GM12878 (cell line): ENCODE data around the gene SLC37A1. TPM values are rescaled to one million over a fixed set of nuclear protein-coding genes. Genes with fewer than 3 reads are reported as not detected.
A peak's percentile ranks its signal among the peaks of the same experiment; 100 is the strongest.

Experiments
- ASH2L ChIP-seq: fragments of 300-600, 200-600 bp; sonication (generic); IDR thresholded peaks from 2 replicates; pipeline ENCODE4 v1.6.1; 2017; ENCODE audit warnings: low read depth, mild to moderate bottlenecking, borderline replicate concordance
- BMI1 ChIP-seq: fragments of 450-650 bp; IDR thresholded peaks from 2 replicates; pipeline ENCODE4 v1.6.1; 2016; ENCODE audit warnings: mild to moderate bottlenecking, moderate library complexity, borderline replicate concordance
- CREB1 ChIP-seq: IDR thresholded peaks from 2 replicates; pipeline ENCODE4 v1.6.1; 2012; ENCODE audit warnings: low read depth, mild to moderate bottlenecking, inconsistent platforms
- HDAC2 ChIP-seq: fragments of 200-600 bp; sonication (generic); IDR thresholded peaks from 2 replicates; pipeline ENCODE4 v1.6.1; 2017
- HDGF ChIP-seq: fragments of 450-650 bp; IDR thresholded peaks from 2 replicates; pipeline ENCODE4 v1.6.1; 2016; ENCODE audit warnings: antibody characterized with exemption
- IKZF1 ChIP-seq: fragments of 450-650 bp; conservative IDR thresholded peaks from 2 replicates; pipeline ENCODE4 v1.6.1; 2017; ENCODE audit warnings: antibody characterized with exemption, mild to moderate bottlenecking
- LARP7 ChIP-seq: fragments of 450-650 bp; IDR thresholded peaks from 2 replicates; pipeline ENCODE4 v1.6.1; 2017; ENCODE audit warnings: mild to moderate bottlenecking
- NFXL1 ChIP-seq: fragments of 450-650 bp; IDR thresholded peaks from 2 replicates; pipeline ENCODE4 v1.6.1; 2017; ENCODE audit warnings: antibody characterized with exemption, mild to moderate bottlenecking, borderline replicate concordance
- NRF1 ChIP-seq: conservative IDR thresholded peaks from 2 replicates; pipeline ENCODE4 v1.6.1; 2011; ENCODE audit warnings: mild to moderate bottlenecking, low read depth, low read length, improper control_type of control experiment
- SIX5 ChIP-seq: IDR thresholded peaks from 2 replicates; pipeline ENCODE4 v1.6.1; 2011; ENCODE audit warnings: mild to moderate bottlenecking, low read depth, low read length, moderate library complexity; ENCODE audit not compliant: severe bottlenecking
- TARDBP ChIP-seq: IDR thresholded peaks from 2 replicates; pipeline ENCODE4 v1.6.1; 2016; ENCODE audit warnings: borderline replicate concordance
- YY1 ChIP-seq: IDR thresholded peaks from 2 replicates; pipeline ENCODE4 v1.6.1; 2011; ENCODE audit warnings: low read depth, mild to moderate bottlenecking, low read length
- polyA plus RNA-seq, 11 experiments: library from polyadenylated mRNA; depleted of rRNA in 4 of 11; unstranded in 6 of 11; stranded (reverse) in 5 of 11; fragments of >200 nt; fragmentation: Nextera tagmentation in 4 of 11; fragmentation: Illumina TruSeq in 1 of 11; extraction: Ambion mirVana in 4 of 11; extraction: Trizol in 1 of 11; gene quantifications; 1 replicate in 1 of 11; 2 replicates in 10 of 11; pipeline versions ENCODE4 v1.2.1 to v1.2.3, GENCODE V29; 2011 to 2016; ENCODE audit warnings: inconsistent platforms in 2 of 11, missing spikeins in 2 of 11, low read depth in 1 of 11
- total RNA-seq, 4 experiments: library from RNA; depleted of rRNA in 3 of 4; stranded (reverse); fragments of >200 nt in 3 of 4; fragmentation: Illumina TruSeq in 1 of 4; extraction: Trizol in 1 of 4; gene quantifications; 2 replicates each; pipeline versions ENCODE4 v1.2.1 to v1.2.3, GENCODE V29; 2013 to 2021
- TF ChIP-seq, protein P1 (sequence below): fragments of 450-650 bp; IDR thresholded peaks from 2 replicates; pipeline ENCODE4 v1.6.1; 2017; ENCODE audit warnings: mild to moderate bottlenecking, moderate library complexity
- TF ChIP-seq, protein P2 (sequence below): fragments of 450-650 bp; formaldehyde crosslinking; IDR thresholded peaks from 2 replicates; pipeline ENCODE4 v1.4.0; 2020; ENCODE audit warnings: mild to moderate bottlenecking, moderate library complexity
- TF ChIP-seq, protein P3 (sequence below): fragments of 450-650 bp; formaldehyde crosslinking; IDR thresholded peaks from 2 replicates; pipeline ENCODE4 v1.5.0; 2022; ENCODE audit warnings: mild to moderate bottlenecking, missing genetic modification characterization

Gene SLC37A1
- total and polyA plus RNA-seq, 10 of the 15 experiments (the other 5 are each of a cell fraction or from before 2014, with no cell fraction given) = 1.1 to 35.5 (median 24.4) TPM

DNA sequence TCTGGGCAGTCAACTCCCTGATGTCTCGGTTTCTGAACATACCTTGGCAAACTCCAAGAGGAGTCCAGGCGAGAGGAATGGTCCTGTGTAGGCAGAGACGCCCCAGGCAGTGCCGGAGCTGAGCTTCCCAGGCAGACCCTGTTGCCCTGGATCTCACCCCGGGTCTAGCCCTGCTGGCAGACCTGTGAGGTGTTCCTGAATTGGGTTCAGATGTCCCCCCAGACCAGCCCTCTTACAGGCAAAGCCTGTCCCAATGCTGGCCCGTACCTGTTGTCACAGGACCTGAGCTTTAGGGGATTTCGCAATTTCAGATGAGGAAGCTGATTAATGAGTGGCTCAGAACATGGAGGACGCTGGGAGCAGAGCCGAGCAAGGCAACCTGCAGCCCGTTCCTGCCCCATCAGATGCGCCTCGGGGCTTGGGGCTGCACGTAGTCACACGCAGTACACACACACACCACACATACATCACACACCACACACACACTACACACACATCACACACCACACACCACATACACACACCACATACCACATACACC, 101.2 kb downstream of the SLC37A1 start (continued):
- TF ChIP-seq, protein P1, sequence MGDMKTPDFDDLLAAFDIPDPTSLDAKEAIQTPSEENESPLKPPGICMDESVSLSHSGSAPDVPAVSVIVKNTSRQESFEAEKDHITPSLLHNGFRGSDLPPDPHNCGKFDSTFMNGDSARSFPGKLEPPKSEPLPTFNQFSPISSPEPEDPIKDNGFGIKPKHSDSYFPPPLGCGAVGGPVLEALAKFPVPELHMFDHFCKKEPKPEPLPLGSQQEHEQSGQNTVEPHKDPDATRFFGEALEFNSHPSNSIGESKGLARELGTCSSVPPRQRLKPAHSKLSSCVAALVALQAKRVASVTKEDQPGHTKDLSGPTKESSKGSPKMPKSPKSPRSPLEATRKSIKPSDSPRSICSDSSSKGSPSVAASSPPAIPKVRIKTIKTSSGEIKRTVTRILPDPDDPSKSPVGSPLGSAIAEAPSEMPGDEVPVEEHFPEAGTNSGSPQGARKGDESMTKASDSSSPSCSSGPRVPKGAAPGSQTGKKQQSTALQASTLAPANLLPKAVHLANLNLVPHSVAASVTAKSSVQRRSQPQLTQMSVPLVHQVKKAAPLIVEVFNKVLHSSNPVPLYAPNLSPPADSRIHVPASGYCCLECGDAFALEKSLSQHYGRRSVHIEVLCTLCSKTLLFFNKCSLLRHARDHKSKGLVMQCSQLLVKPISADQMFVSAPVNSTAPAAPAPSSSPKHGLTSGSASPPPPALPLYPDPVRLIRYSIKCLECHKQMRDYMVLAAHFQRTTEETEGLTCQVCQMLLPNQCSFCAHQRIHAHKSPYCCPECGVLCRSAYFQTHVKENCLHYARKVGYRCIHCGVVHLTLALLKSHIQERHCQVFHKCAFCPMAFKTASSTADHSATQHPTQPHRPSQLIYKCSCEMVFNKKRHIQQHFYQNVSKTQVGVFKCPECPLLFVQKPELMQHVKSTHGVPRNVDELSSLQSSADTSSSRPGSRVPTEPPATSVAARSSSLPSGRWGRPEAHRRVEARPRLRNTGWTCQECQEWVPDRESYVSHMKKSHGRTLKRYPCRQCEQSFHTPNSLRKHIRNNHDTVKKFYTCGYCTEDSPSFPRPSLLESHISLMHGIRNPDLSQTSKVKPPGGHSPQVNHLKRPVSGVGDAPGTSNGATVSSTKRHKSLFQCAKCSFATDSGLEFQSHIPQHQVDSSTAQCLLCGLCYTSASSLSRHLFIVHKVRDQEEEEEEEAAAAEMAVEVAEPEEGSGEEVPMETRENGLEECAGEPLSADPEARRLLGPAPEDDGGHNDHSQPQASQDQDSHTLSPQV = no peak
- TF ChIP-seq, protein P2, sequence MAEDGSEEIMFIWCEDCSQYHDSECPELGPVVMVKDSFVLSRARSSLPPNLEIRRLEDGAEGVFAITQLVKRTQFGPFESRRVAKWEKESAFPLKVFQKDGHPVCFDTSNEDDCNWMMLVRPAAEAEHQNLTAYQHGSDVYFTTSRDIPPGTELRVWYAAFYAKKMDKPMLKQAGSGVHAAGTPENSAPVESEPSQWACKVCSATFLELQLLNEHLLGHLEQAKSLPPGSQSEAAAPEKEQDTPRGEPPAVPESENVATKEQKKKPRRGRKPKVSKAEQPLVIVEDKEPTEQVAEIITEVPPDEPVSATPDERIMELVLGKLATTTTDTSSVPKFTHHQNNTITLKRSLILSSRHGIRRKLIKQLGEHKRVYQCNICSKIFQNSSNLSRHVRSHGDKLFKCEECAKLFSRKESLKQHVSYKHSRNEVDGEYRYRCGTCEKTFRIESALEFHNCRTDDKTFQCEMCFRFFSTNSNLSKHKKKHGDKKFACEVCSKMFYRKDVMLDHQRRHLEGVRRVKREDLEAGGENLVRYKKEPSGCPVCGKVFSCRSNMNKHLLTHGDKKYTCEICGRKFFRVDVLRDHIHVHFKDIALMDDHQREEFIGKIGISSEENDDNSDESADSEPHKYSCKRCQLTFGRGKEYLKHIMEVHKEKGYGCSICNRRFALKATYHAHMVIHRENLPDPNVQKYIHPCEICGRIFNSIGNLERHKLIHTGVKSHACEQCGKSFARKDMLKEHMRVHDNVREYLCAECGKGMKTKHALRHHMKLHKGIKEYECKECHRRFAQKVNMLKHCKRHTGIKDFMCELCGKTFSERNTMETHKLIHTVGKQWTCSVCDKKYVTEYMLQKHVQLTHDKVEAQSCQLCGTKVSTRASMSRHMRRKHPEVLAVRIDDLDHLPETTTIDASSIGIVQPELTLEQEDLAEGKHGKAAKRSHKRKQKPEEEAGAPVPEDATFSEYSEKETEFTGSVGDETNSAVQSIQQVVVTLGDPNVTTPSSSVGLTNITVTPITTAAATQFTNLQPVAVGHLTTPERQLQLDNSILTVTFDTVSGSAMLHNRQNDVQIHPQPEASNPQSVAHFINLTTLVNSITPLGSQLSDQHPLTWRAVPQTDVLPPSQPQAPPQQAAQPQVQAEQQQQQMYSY (CRISPR knock-in tag) = no peak
- TF ChIP-seq BMI1 (no peak), NRF1 (no peak), ASH2L (no peak), TARDBP (no peak), HDGF (no peak), NFXL1 (no peak), YY1 (0 out of 2 replicates have a peak, but pooled peaks have one; percentile 23), HDAC2 (no peak), CREB1 (no peak), LARP7 (no peak), SIX5 (no peak), IKZF1 (peak; percentile 38; the same call in 1 of the 2 replicates)
- TF ChIP-seq, protein P3, sequence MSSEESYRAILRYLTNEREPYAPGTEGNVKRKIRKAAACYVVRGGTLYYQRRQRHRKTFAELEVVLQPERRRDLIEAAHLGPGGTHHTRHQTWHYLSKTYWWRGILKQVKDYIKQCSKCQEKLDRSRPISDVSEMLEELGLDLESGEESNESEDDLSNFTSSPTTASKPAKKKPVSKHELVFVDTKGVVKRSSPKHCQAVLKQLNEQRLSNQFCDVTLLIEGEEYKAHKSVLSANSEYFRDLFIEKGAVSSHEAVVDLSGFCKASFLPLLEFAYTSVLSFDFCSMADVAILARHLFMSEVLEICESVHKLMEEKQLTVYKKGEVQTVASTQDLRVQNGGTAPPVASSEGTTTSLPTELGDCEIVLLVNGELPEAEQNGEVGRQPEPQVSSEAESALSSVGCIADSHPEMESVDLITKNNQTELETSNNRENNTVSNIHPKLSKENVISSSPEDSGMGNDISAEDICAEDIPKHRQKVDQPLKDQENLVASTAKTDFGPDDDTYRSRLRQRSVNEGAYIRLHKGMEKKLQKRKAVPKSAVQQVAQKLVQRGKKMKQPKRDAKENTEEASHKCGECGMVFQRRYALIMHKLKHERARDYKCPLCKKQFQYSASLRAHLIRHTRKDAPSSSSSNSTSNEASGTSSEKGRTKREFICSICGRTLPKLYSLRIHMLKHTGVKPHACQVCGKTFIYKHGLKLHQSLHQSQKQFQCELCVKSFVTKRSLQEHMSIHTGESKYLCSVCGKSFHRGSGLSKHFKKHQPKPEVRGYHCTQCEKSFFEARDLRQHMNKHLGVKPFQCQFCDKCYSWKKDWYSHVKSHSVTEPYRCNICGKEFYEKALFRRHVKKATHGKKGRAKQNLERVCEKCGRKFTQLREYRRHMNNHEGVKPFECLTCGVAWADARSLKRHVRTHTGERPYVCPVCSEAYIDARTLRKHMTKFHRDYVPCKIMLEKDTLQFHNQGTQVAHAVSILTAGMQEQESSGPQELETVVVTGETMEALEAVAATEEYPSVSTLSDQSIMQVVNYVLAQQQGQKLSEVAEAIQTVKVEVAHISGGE (CRISPR knock-in tag) = no peak
